GM18909 (cell line): ENCODE measurements around the gene SBDS.
A peak's percentile ranks its signal among the peaks of the same experiment; 100 is the strongest.
"Not testable (repeated sequence)": the region's sequence is repeated elsewhere in the genome, so short reads cannot be mapped to it uniquely, and the experiment has no call there.

Source experiments
- ATAC-seq: cut with Tn5 transposase; IDR thresholded peaks from one replicate; pipeline ENCODE4 v1.9.1; 2021; ENCODE audit warnings: mild to moderate bottlenecking; ENCODE audit not compliant: unreplicated experiment, poor library complexity

SBDS gene

GRCh38 chr7:66995050-66995776, at the start of gene SBDS:
Gene SBDS (minus strand): TSS chr7:66995586. CDS start chr7:66995417, 169 bp downstream.
- peak; percentile 66 for ATAC-seq

DNA sequence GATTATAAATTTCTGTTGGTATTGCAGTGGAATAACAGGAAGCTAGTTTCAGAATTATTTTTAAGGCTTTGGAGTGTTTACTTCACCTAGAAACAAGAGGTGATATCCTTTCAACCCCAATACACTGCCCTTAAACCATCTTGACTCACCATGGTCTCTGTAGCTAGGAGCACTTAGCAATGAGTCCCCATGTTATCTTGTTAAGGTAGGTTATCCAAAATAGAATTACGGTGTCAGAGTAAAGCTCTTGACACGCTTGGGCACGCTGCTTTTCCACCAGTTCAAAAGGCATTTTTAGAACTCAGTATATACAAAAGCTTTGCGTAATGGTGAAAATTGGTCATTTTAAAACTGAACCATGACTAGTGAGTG, 48.2 kb upstream of the SBDS start:
- ATAC-seq = not testable (repeated sequence)

- not testable (repeated sequence) for ATAC-seq
Measured at GRCh38 chr7:67042781-67043558, 47.6 kb upstream of the SBDS start.

GRCh38 chr7:67040832-67041231, 45.4 kb upstream of the SBDS start:
- ATAC-seq = not testable (repeated sequence)

GRCh38 chr7:67036432-67037395, 41.3 kb upstream of the SBDS start:
- not testable (repeated sequence) for ATAC-seq

- no peak for ATAC-seq
Measured at GRCh38 chr7:67033251-67033650, 37.9 kb upstream of the SBDS start.

GRCh38 chr7:67031685-67032084, 36.3 kb upstream of the SBDS start:
- ATAC-seq = not testable (repeated sequence)

DNA sequence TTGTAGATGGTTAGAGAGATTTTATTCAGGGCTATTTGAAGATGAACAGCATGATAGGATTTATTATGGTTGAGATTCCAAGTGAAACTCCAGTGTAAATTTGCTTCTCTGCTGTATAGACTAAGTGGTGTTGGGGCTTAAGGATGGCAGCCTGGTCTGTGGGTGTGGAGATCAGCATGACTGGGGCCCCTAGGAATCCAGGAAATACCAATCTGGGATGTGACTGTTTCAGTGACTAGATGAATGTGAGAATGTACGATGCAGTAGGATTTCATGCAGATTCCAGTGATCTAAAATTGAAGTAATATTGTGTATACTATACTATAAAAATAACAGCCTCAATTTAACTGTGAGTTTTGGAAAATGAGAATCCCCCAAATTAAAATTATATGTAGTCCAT, 30.1 kb upstream of the SBDS start:
- not testable (repeated sequence) for ATAC-seq

GRCh38 chr7:67022511-67022910, 27.1 kb upstream of the SBDS start:
- ATAC-seq = no peak

- ATAC-seq = no peak
Measured at GRCh38 chr7:67021260-67021659, 25.9 kb upstream of the SBDS start.

GRCh38 chr7:67019562-67020390, 24.4 kb upstream of the SBDS start:
- no peak for ATAC-seq

DNA sequence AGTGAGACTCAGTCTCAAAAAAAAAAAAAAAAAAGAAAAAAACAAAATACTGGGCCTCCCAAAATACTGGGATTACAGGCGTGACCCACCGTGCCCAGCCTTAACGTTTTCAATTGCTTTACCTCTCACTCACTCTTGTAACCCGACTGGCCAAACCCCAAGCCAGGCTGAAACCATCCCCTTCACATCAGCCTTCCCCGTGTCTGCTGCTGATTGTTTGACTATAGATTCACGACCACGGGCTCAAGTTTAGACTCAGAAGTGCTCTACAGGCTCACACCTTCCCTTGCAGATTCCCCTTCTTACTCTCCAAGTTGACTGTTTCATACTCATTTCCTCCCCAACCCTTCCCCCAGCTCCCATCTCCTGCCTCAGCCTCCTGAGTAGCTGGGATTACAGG, 23.6 kb upstream of the SBDS start:
- ATAC-seq = no peak

- not testable (repeated sequence) for ATAC-seq
Measured at GRCh38 chr7:67017971-67018370, 22.6 kb upstream of the SBDS start.

DNA sequence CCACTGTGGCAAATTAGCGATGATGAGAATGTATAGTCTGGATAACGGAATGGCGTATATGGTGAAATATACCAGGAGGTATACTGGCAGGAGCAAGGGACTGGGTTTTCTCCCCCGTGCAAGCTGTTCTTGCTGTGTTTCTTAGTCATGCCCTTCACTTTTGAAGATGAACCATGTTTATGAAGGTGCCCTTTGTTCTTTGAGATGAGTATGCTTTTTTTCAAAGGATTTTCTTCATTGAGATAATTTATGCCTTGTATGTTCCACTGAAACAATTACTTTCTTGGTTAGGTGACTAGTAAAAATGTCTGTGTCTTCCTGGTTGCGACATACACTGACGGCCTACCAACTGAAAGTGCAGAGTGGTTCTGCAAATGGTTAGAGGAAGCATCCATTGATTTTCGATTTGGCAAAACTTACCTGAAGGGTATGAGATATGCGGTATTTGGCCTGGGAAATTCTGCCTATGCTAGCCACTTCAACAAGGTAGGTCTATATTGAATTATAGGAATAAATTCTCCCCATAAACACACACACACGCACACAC, 18.8 kb upstream of the SBDS start:
- not testable (repeated sequence) for ATAC-seq

- ATAC-seq = not testable (repeated sequence)
Measured at GRCh38 chr7:67009677-67010076, 14.3 kb upstream of the SBDS start.

DNA sequence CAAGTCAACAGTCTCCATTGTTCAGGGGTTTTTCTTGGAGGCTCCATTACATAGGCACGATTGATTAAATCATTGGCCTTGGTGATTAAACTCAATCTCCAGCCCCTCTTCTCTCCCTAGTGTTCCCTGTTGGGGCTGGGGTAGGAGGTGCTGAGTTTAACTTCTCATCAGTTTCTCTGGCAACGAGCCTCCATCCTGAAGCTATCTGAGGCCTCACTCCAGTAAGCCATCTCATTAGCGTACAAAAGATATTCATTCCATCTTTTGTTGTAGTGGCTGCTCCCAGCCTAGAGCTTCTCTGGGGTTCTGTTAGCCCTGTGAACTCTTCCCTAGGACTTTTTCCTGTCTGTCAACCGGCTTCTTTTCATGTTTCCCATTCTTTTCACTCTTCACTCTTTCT, 12.9 kb upstream of the SBDS start:
- no peak for ATAC-seq

DNA sequence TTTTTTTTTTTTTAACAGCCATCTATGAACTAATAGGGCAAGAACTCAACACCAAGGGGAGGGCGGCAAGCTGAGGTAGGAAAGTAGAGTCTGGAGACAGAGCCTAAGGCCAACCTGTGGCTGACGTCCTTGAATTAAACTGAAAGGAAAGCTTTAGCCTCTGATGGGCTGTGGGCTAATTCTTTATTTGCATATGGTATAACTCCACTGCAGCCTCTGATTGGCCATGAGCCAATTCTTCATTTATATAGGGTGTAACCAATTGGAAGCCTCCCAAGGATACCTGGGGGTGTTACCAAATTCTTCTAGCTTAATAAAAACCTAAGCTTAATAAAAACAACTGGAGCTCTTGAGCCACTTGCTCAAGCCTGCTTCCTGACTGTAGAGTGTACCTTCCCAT, 11.6 kb upstream of the SBDS start:
- no peak for ATAC-seq

DNA sequence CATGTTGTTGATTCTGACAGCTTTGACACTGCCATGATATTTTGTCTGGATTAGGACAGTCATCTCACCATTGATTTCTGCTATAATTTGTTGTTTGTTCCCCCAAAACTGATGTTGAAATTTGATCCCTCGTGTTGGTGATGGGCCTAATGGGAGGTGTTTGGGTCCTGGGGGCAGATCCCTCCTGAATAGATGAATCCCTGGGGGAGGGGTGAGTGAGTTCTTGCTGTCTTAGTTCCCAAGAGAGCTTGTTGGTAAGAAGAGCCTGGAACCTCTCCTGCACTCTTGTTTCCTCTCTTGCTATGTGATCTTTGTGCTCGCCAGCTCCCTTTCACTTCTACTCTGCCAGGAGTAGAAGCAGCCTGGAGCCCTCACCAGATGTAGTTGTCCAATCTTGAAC, 8.8 kb upstream of the SBDS start:
- ATAC-seq = not testable (repeated sequence)

DNA sequence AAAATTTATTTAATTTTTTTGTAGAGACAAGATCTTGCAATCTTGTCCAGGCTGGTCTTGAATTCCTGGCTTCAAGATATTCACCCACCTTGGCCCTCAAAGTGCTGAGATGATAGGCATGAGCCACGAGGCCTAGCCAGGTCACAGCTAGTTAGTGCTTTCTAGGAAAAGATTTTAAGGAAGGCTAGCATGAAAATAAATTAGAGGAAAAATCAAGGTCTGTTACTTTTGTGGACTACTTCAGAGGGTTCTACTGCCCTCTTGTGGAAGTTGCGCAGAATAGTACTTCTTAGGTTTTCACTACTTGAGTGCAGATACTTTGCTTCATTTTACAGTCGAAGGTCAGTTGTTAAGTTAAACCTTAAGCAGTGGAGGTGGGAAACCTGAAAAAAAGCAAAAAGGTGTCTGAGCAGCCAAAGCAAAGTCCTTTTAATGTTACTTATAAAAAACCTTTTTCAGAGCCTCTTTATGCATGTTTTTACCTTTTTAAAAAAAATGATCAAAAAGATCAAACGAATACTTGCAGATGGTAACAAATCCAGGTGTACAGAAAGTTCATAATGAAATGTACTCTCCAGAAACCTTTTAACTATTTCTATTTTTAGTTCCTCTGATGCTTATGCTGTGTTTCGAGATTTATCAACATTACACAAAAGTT, 5.3 kb upstream of the SBDS start:
- not testable (repeated sequence) for ATAC-seq
